K562 (cell line): ENCODE data around the gene NDUFB1.

Experiments used
- BCLAF1 ChIP-seq, 2 experiments: fragments of 450-650 bp in 1 of 2; IDR thresholded peaks; 2 replicates each; pipeline ENCODE4 v1.6.1; 2011 to 2017; ENCODE audit warnings: low read depth in 2 of 2, antibody characterized with exemption in 1 of 2, borderline replicate concordance in 1 of 2, low read length in 1 of 2, mild to moderate bottlenecking in 1 of 2, mixed read lengths in 1 of 2; ENCODE audit not compliant: control insufficient read depth in 1 of 2
- POLR2A ChIP-seq: fragments of 450-650 bp; conservative IDR thresholded peaks from 2 replicates; pipeline ENCODE4 v1.6.1; 2016

GRCh38 chr14:92088494-92088893, 33.0 kb downstream of the NDUFB1 start:
- TF ChIP-seq BCLAF1 (IDR thresholded peaks at IDR 0.05; ENCODE audit: borderline replicate concordance in 1 of 2, control insufficient read depth in 1 of 2, low read depth in 2 of 2, low read length in 1 of 2) (no peak), POLR2A (no peak)
